K562 (cell line): ENCODE measurements around the gene TIMM50. TPM values are rescaled to one million over a fixed set of nuclear protein-coding genes. Genes with fewer than 3 reads are reported as not detected.

Experiments used
- ASH1L ChIP-seq: fragments of 450-650 bp; IDR thresholded peaks from 2 replicates; pipeline ENCODE4 v1.6.1; 2018; ENCODE audit warnings: borderline replicate concordance, mild to moderate bottlenecking, low read depth; ENCODE audit not compliant: partially characterized antibody
- CBFB ChIP-seq: sonication (generic); formaldehyde crosslinking; IDR thresholded peaks from 2 replicates; pipeline ENCODE4 v1.4.0; 2020; ENCODE audit warnings: mild to moderate bottlenecking, missing genetic modification reagents
- CEBPG ChIP-seq, 3 experiments: fragments of 200-800 bp in 1 of 3; sonication (Bioruptor generic) in 1 of 3; sonication (generic) in 1 of 3; formaldehyde crosslinking in 1 of 3; IDR thresholded peaks in 2 of 3; conservative IDR thresholded peaks in 1 of 3; 2 replicates each; pipeline versions ENCODE4 v1.6.1 to v1.8.0; 2016 to 2022; ENCODE audit warnings: missing compliant biosample characterization in 2 of 3, missing genetic modification characterization in 2 of 3, mild to moderate bottlenecking in 1 of 3, missing genetic modification reagents in 1 of 3
- CREB3L1 ChIP-seq: fragments of 450-650 bp; IDR thresholded peaks from 2 replicates; pipeline ENCODE4 v1.6.1; 2014; ENCODE audit warnings: low read depth, mild to moderate bottlenecking, moderate library complexity, borderline replicate concordance
- CSDE1 ChIP-seq, 2 experiments: fragments of 450-650 bp; IDR thresholded peaks; 2 replicates each; pipeline ENCODE4 v1.6.1; 2016; ENCODE audit warnings: mild to moderate bottlenecking in 1 of 2
- MAFG ChIP-seq: fragments of 450-650 bp; conservative IDR thresholded peaks from 2 replicates; pipeline ENCODE4 v1.6.1; 2016; ENCODE audit warnings: missing genetic modification characterization, missing compliant biosample characterization
- RAD21 ChIP-seq, 2 experiments: fragments of 250-450 bp in 1 of 2; fragments of 450-650 bp in 1 of 2; sonication (Bioruptor Pico) in 1 of 2; formaldehyde crosslinking in 1 of 2; IDR thresholded peaks in 1 of 2; conservative IDR thresholded peaks in 1 of 2; 2 replicates each; pipeline versions ENCODE4 v1.4.0 to v1.8.0; 2020 to 2022; ENCODE audit warnings: mild to moderate bottlenecking in 2 of 2, moderate library complexity in 1 of 2
- SMARCA5 ChIP-seq: fragments of 450-650 bp; IDR thresholded peaks from 2 replicates; pipeline ENCODE4 v1.6.1; 2016
- SNRNP70 ChIP-seq: fragments of 200-400 bp; formaldehyde crosslinking; optimal IDR thresholded peaks from 2 replicates; pipeline ENCODE3; 2017; ENCODE audit warnings: low read depth, low read length
- TCF15 ChIP-seq: fragments of 250-450 bp; sonication (Bioruptor Pico); IDR thresholded peaks from 2 replicates; pipeline ENCODE4 v1.8.0; 2022; ENCODE audit warnings: moderate library complexity, mild to moderate bottlenecking, inconsistent platforms
- ZFP91 ChIP-seq: sonication (generic); formaldehyde crosslinking; IDR thresholded peaks from 2 replicates; pipeline ENCODE4 v1.8.0; 2022; ENCODE audit warnings: mild to moderate bottlenecking, missing genetic modification reagents
- ZNF778 ChIP-seq: fragments of 450-650 bp; formaldehyde crosslinking; IDR thresholded peaks from 2 replicates; pipeline ENCODE4 v1.4.0; 2020; ENCODE audit warnings: mild to moderate bottlenecking, moderate library complexity
- polyA plus RNA-seq, 8 experiments: library from polyadenylated mRNA; depleted of rRNA in 4 of 8; stranded (reverse) in 5 of 8; unstranded in 3 of 8; fragments of >200 nt; fragmentation: Nextera tagmentation in 2 of 8; fragmentation: Illumina TruSeq in 1 of 8; extraction: Ambion mirVana in 2 of 8; extraction: Trizol in 1 of 8; gene quantifications; 2 replicates each; pipeline versions ENCODE4 v1.2.1 to v1.2.3, GENCODE V29; 2011 to 2014; ENCODE audit warnings: inconsistent platforms in 1 of 8, missing spikeins in 1 of 8
- total RNA-seq, 7 experiments: library from RNA; depleted of rRNA in 6 of 7; stranded (reverse); fragments of >200 nt in 6 of 7; fragmentation: Illumina TruSeq in 2 of 7; extraction: Trizol in 2 of 7; gene quantifications; 2 replicates each; pipeline versions ENCODE4 v1.2.1 to v1.2.3, GENCODE V29; 2011 to 2021; ENCODE audit warnings: low replicate concordance in 1 of 7
- TF ChIP-seq, protein P1 (sequence below): fragments of 250-450 bp; sonication (Bioruptor Pico); IDR thresholded peaks from 2 replicates; pipeline ENCODE4 v1.5.0; 2021
- TF ChIP-seq, protein P2 (sequence below): fragments of 250-450 bp; sonication (Bioruptor Pico); IDR thresholded peaks from 2 replicates; pipeline ENCODE4 v1.4.0; 2020; ENCODE audit warnings: mild to moderate bottlenecking
- TF ChIP-seq, protein P3 (sequence below), 2 experiments: fragments of 250-450 bp in 1 of 2; fragments of 450-650 bp in 1 of 2; sonication (Bioruptor Pico) in 1 of 2; IDR thresholded peaks; 2 replicates each; pipeline versions ENCODE4 v1.6.1 to v1.8.0; 2016 to 2021; ENCODE audit warnings: mild to moderate bottlenecking in 2 of 2, moderate library complexity in 2 of 2, missing compliant biosample characterization in 1 of 2, missing genetic modification characterization in 1 of 2
- TF ChIP-seq, protein P4 (sequence below), 2 experiments: fragments of 450-650 bp in 1 of 2; sonication (generic) in 1 of 2; formaldehyde crosslinking; conservative IDR thresholded peaks; 2 replicates each; pipeline versions ENCODE4 v1.4.0 to v1.8.1; 2020 to 2022; ENCODE audit warnings: mild to moderate bottlenecking in 1 of 2, missing genetic modification reagents in 1 of 2

The TIMM50 gene
- total and polyA plus RNA-seq, 9 of the 15 experiments (the other 6 are each of a cell fraction or from before 2014, with no cell fraction given): 28.3 to 221 (median 170) TPM

DNA sequence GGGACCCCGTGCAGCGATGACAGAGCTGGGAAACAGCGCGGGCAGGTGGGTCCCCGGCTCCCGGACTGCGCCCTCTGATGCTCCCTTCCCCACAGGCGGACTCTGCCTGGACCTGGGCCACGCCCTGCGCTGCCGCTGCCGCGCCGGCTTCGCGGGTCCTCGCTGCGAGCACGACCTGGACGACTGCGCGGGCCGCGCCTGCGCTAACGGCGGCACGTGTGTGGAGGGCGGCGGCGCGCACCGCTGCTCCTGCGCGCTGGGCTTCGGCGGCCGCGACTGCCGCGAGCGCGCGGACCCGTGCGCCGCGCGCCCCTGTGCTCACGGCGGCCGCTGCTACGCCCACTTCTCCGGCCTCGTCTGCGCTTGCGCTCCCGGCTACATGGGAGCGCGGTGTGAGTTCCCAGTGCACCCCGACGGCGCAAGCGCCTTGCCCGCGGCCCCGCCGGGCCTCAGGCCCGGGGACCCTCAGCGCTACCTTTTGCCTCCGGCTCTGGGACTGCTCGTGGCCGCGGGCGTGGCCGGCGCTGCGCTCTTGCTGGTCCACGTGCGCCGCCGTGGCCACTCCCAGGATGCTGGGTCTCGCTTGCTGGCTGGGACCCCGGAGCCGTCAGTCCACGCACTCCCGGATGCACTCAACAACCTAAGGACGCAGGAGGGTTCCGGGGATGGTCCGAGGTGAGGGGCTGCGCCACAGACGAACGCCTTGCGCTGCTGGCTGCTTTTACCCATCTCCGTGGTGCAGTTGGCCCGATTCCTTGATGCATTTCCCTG lies 26.5 kb downstream of the TIMM50 start (continued):
- TF ChIP-seq CBFB (CRISPR knock-in tag): no peak
- TF ChIP-seq MAFG (tag): no peak
- TF ChIP-seq SMARCA5: no peak
- TF ChIP-seq, protein P1, sequence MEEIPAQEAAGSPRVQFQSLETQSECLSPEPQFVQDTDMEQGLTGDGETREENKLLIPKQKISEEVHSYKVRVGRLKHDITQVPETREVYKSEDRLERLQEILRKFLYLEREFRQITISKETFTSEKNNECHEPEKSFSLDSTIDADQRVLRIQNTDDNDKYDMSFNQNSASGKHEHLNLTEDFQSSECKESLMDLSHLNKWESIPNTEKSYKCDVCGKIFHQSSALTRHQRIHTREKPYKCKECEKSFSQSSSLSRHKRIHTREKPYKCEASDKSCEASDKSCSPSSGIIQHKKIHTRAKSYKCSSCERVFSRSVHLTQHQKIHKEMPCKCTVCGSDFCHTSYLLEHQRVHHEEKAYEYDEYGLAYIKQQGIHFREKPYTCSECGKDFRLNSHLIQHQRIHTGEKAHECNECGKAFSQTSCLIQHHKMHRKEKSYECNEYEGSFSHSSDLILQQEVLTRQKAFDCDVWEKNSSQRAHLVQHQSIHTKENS (CRISPR knock-in tag): no peak
- no peak for TF ChIP-seq SNRNP70
- no peak for TF ChIP-seq ASH1L
- TF ChIP-seq CSDE1 (IDR thresholded peaks at IDR 0.05): no peak
- TF ChIP-seq, protein P2, sequence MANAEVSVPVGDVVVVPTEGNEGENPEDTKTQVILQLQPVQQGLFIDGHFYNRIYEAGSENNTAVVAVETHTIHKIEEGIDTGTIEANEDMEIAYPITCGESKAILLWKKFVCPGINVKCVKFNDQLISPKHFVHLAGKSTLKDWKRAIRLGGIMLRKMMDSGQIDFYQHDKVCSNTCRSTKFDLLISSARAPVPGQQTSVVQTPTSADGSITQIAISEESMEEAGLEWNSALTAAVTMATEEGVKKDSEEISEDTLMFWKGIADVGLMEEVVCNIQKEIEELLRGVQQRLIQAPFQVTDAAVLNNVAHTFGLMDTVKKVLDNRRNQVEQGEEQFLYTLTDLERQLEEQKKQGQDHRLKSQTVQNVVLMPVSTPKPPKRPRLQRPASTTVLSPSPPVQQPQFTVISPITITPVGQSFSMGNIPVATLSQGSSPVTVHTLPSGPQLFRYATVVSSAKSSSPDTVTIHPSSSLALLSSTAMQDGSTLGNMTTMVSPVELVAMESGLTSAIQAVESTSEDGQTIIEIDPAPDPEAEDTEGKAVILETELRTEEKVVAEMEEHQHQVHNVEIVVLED: peak; percentile 37; the same call in 1 of the 2 replicates
- TF ChIP-seq, protein P3, sequence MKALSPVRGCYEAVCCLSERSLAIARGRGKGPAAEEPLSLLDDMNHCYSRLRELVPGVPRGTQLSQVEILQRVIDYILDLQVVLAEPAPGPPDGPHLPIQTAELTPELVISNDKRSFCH (CRISPR knock-in tag; IDR thresholded peaks at IDR 0.05): no peak
- TF ChIP-seq, protein P3 (tag; IDR thresholded peaks at IDR 0.05): peak; percentile 69
- TF ChIP-seq, protein P4, sequence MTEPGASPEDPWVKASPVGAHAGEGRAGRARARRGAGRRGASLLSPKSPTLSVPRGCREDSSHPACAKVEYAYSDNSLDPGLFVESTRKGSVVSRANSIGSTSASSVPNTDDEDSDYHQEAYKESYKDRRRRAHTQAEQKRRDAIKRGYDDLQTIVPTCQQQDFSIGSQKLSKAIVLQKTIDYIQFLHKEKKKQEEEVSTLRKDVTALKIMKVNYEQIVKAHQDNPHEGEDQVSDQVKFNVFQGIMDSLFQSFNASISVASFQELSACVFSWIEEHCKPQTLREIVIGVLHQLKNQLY (CRISPR knock-in tag; conservative IDR thresholded peaks at IDR 0.05): no peak
- TF ChIP-seq TCF15: no peak
- TF ChIP-seq RAD21 (CRISPR knock-in tag; conservative IDR thresholded peaks at IDR 0.05 in 1 of 2, IDR thresholded peaks at IDR 0.05 in 1 of 2): no peak
- TF ChIP-seq ZFP91 (CRISPR knock-in tag): no peak
- no peak for TF ChIP-seq ZNF778 (CRISPR knock-in tag)
- no peak for TF ChIP-seq CEBPG (CRISPR knock-in tag; IDR thresholded peaks at IDR 0.05)
- no peak for TF ChIP-seq CEBPG (tag; conservative IDR thresholded peaks at IDR 0.05 in 1 of 2, IDR thresholded peaks at IDR 0.05 in 1 of 2)
- TF ChIP-seq CREB3L1: peak; percentile 84
